Body of pancreas (tissue), 4 donors: ENCODE results near the gene EXTL1.

Source experiments
- POLR2A ChIP-seq, 3 donors: fragments of 450-650 bp; IDR thresholded peaks; one replicate each; pipeline ENCODE4 v1.6.1; 2016; ENCODE audit warnings: antibody characterized with exemption in 3 of 3, mild to moderate bottlenecking in 2 of 3
- TF ChIP-seq, protein P1 (sequence below), 7 experiments: fragments of 450-650 bp in 4 of 7; fragments of 200-600 bp in 3 of 7; sonication (generic) in 3 of 7; IDR thresholded peaks; one replicate each; pipeline ENCODE4 v1.5.1; 2016 to 2019; ENCODE audit warnings: antibody characterized with exemption in 7 of 7

DNA sequence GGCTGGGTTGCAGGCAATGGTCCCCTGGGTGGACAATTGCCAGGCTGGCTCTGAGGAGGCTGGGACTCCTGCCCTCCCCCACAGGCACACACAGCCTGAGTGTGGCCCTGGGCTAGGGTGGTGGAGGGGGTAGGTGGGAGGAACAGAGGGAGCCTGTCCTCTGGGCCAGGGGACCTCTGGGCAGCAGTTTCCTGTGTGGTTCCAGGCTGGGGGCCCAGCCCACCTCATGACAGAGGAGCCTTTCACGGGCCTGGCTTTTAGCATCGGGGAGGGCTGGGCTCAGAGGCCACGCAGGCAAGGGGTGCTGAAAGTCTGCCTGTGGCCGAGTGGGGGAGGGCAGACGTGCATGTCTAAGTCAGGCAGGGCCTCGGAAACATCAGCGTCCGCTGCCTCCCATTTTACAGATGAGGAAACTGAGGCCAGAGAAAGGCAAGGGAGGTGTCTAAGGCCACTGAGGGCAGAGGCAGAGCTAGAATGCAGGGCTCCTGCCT, 7.0 kb downstream of the EXTL1 start:
- TF ChIP-seq, protein P1, sequence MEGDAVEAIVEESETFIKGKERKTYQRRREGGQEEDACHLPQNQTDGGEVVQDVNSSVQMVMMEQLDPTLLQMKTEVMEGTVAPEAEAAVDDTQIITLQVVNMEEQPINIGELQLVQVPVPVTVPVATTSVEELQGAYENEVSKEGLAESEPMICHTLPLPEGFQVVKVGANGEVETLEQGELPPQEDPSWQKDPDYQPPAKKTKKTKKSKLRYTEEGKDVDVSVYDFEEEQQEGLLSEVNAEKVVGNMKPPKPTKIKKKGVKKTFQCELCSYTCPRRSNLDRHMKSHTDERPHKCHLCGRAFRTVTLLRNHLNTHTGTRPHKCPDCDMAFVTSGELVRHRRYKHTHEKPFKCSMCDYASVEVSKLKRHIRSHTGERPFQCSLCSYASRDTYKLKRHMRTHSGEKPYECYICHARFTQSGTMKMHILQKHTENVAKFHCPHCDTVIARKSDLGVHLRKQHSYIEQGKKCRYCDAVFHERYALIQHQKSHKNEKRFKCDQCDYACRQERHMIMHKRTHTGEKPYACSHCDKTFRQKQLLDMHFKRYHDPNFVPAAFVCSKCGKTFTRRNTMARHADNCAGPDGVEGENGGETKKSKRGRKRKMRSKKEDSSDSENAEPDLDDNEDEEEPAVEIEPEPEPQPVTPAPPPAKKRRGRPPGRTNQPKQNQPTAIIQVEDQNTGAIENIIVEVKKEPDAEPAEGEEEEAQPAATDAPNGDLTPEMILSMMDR (IDR thresholded peaks at IDR 0.05), result no peak
- TF ChIP-seq POLR2A (IDR thresholded peaks at IDR 0.05), result no peak
